K562 (cell line): ENCODE data around the gene INVS. TPM values are rescaled to one million over a fixed set of nuclear protein-coding genes. Genes with fewer than 3 reads are reported as not detected.
A peak's percentile ranks its signal among the peaks of the same experiment; 100 is the strongest.

Experiments used
- CREM ChIP-seq: IDR thresholded peaks from 2 replicates; pipeline ENCODE4 v1.6.1; 2014; ENCODE audit warnings: antibody characterized with exemption, low read depth
- ETV1 ChIP-seq: fragments of 450-650 bp; conservative IDR thresholded peaks from 2 replicates; pipeline ENCODE4 v1.6.1; 2016; ENCODE audit warnings: missing genetic modification characterization, control low read depth, low read depth, missing compliant biosample characterization
- IRF2 ChIP-seq: sonication (generic); formaldehyde crosslinking; IDR thresholded peaks from 2 replicates; pipeline ENCODE4 v1.8.1; 2022; ENCODE audit warnings: mild to moderate bottlenecking, missing genetic modification reagents
- IRF9 ChIP-seq: fragments of 450-650 bp; IDR thresholded peaks from 2 replicates; pipeline ENCODE4 v1.6.1; 2016; ENCODE audit warnings: missing biosample characterization, missing genetic modification characterization
- KDM4B ChIP-seq, 2 experiments: fragments of 450-650 bp in 1 of 2; sonication (generic) in 1 of 2; IDR thresholded peaks; 2 replicates each; pipeline ENCODE4 v1.6.1; 2016 to 2017; ENCODE audit warnings: borderline replicate concordance in 2 of 2, antibody characterized with exemption in 1 of 2, low read depth in 1 of 2, mild to moderate bottlenecking in 1 of 2
- SMAD1 ChIP-seq: fragments of 150-350 bp; IDR thresholded peaks from 2 replicates; pipeline ENCODE4 v1.6.1; 2014; ENCODE audit warnings: low read length, low read depth; ENCODE audit not compliant: partially characterized antibody
- TAF1 ChIP-seq: IDR thresholded peaks from 2 replicates; pipeline ENCODE4 v1.6.1; 2011; ENCODE audit warnings: mild to moderate bottlenecking, low read length, moderate library complexity; ENCODE audit not compliant: insufficient read depth, control insufficient read depth, severe bottlenecking; ENCODE audit errors: extremely low read depth
- ZNF282 ChIP-seq: sonication (generic); formaldehyde crosslinking; IDR thresholded peaks from 2 replicates; pipeline ENCODE4 v1.8.1; 2023; ENCODE audit warnings: missing genetic modification reagents
- ZNF518B ChIP-seq: fragments of 250-450 bp; sonication (Bioruptor Pico); IDR thresholded peaks from 2 replicates; pipeline ENCODE4 v1.5.0; 2021; ENCODE audit warnings: mild to moderate bottlenecking, moderate library complexity
- polyA plus RNA-seq, 8 experiments: library from polyadenylated mRNA; depleted of rRNA in 4 of 8; stranded (reverse) in 5 of 8; unstranded in 3 of 8; fragments of >200 nt; fragmentation: Nextera tagmentation in 2 of 8; fragmentation: Illumina TruSeq in 1 of 8; extraction: Ambion mirVana in 2 of 8; extraction: Trizol in 1 of 8; gene quantifications; 2 replicates each; pipeline versions ENCODE4 v1.2.1 to v1.2.3, GENCODE V29; 2011 to 2014; ENCODE audit warnings: inconsistent platforms in 1 of 8, missing spikeins in 1 of 8
- total RNA-seq, 7 experiments: library from RNA; depleted of rRNA in 6 of 7; stranded (reverse); fragments of >200 nt in 6 of 7; fragmentation: Illumina TruSeq in 2 of 7; extraction: Trizol in 2 of 7; gene quantifications; 2 replicates each; pipeline versions ENCODE4 v1.2.1 to v1.2.3, GENCODE V29; 2011 to 2021; ENCODE audit warnings: low replicate concordance in 1 of 7
- TF ChIP-seq, protein P1 (sequence below), 2 experiments: fragments of 450-650 bp; IDR thresholded peaks; 2 replicates each; pipeline ENCODE4 v1.6.1; 2016; ENCODE audit warnings: mild to moderate bottlenecking in 2 of 2, borderline replicate concordance in 1 of 2, low read depth in 1 of 2, moderate library complexity in 1 of 2
- TF ChIP-seq, protein P2 (sequence below): fragments of 450-650 bp; IDR thresholded peaks from one replicate; pipeline ENCODE4 v1.6.1; 2018; ENCODE audit warnings: mild to moderate bottlenecking, moderate library complexity; ENCODE audit not compliant: partially characterized antibody

INVS gene
- total and polyA plus RNA-seq, 9 of the 15 experiments (the other 6 are each of a cell fraction or from before 2014, with no cell fraction given), result 0.77 to 18.5 (median 10.0) TPM

DNA sequence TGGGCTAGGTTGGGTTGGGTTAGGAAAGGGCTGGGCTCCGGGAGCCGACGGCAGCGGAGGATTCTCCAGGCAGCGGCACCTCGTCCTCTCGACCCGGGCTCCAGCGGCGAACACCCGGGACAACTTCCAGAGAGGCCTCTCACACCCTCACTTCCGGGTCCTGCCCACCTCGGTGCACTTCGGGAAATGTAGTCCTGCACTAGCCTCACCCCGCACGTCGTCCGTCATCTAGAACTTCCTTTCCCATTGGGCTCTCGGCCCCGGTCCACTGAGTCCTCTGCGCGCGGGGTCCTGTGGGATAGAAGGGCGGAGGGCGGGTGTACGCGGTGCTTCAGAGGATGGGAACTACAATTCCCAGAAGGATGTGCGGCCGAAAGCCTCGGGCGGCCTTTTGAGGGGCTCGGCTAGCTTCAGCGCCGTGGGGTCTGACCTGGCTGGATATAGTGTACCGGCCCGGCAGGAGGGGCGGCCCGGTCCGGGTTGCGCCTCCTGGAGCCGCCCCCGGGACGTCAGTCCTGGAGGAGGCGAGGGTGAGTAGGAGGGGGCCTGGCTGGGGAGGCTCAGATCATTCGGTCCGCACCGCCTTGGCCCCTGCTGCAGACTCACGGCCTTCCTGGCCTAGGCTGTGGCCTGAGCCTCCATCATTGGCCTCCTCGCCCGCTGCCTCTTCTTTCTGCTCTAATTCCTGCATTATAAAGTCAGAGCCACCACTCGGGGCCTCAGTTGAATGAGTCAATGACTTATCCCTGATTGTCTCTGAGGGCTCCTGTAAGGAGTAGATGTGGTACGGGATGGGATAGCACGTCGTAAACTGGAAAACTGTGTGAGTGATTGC lies at the start of gene INVS, which contains the start of gene ERP44 (continued):
- TF ChIP-seq, protein P1, sequence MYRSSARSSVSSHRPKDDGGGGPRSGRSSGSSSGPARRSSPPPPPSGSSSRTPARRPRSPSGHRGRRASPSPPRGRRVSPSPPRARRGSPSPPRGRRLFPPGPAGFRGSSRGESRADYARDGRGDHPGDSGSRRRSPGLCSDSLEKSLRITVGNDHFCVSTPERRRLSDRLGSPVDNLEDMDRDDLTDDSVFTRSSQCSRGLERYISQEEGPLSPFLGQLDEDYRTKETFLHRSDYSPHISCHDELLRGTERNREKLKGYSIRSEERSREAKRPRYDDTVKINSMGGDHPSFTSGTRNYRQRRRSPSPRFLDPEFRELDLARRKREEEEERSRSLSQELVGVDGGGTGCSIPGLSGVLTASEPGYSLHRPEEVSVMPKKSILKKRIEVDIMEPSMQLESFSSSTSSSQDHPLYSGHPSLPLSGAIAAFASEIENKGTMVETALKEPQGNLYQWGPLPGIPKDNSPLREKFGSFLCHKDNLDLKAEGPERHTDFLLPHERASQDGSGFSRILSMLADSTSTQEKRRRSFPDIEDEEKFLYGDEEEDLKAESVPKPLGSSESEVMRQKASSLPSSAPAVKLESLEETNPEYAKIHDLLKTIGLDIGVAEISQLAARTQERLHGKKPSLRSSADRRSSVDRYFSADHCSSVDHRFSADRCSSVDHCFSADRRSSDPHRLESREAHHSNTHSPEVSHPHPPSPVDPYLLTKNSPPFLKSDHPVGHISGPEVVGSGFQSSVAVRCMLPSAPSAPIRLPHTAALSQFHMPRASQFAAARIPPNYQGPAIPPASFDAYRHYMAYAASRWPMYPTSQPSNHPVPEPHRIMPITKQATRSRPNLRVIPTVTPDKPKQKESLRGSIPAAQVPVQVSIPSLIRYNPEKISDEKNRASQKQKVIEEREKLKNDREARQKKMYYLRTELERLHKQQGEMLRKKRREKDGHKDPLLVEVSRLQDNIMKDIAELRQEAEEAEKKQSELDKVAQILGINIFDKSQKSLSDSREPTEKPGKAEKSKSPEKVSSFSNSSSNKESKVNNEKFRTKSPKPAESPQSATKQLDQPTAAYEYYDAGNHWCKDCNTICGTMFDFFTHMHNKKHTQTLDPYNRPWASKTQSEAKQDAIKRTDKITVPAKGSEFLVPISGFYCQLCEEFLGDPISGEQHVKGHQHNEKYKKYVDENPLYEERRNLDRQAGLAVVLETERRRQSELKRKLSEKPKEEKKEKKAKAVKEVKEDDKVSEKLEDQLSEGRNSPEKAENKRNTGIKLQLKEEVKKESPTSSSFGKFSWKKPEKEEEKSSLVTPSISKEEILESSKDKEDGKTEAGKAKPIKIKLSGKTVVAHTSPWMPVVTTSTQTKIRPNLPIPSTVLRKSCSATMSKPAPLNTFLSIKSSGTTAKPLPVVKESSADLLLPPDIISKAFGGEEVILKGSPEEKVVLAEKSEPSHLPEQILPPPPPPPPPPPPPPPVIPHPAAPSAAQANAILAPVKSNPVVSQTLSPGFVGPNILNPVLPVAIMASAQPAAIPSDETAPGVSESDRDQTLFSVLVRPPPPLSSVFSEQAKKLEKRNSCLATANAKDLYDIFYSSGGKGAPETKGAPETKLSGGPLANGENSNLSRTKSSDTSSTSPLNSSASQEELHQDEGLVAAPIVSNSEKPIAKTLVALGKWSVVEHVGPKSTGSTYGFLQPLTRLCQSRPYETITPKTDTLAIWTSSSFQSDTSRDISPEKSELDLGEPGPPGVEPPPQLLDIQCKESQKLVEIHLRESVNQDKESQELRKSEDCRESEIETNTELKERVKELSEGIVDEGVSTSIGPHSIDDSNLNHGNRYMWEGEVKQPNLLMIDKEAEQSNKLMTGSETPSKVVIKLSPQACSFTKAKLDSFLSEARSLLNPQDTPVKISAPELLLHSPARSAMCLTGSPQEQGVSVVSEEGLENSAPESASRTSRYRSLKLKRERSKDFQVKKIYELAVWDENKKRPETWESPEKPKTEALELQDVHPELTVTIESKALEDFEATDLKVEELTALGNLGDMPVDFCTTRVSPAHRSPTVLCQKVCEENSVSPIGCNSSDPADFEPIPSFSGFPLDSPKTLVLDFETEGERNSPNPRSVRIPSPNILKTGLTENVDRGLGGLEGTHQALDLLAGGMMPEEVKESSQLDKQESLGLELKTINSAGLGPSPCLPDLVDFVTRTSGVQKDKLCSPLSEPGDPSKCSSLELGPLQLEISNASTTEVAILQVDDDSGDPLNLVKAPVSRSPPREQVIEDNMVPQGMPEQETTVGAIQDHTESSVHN (IDR thresholded peaks at IDR 0.05; ENCODE audit: borderline replicate concordance in 1 of 2, low read depth in 1 of 2), result no peak
- TF ChIP-seq, protein P2, sequence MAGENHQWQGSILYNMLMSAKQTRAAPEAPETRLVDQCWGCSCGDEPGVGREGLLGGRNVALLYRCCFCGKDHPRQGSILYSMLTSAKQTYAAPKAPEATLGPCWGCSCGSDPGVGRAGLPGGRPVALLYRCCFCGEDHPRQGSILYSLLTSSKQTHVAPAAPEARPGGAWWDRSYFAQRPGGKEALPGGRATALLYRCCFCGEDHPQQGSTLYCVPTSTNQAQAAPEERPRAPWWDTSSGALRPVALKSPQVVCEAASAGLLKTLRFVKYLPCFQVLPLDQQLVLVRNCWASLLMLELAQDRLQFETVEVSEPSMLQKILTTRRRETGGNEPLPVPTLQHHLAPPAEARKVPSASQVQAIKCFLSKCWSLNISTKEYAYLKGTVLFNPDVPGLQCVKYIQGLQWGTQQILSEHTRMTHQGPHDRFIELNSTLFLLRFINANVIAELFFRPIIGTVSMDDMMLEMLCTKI, result no peak
- TF ChIP-seq CREM (peak; percentile 93), ZNF518B (no peak), SMAD1 (peak; percentile 58), TAF1 (peak; percentile 74), ZNF282 (CRISPR knock-in tag) (no peak), IRF9 (tag) (no peak), IRF2 (CRISPR knock-in tag) (no peak), ETV1 (tag) (peak; percentile 29; the same call in 1 of the 2 replicates), KDM4B (IDR thresholded peaks at IDR 0.05; ENCODE audit: borderline replicate concordance in 2 of 2, low read depth in 1 of 2) (peak in 1 of 2 experiments; percentile 88; a peak in 1 of 4 replicates)
